Vagina (tissue), 2 donors: ENCODE results near the gene TMIGD3. TPM values are rescaled to one million over a fixed set of nuclear protein-coding genes. Genes with fewer than 3 reads are reported as not detected.

Experiments used
- DNase-seq, 2 donors: peaks; one replicate each; pipeline ENCODE4 v3.0.0-alpha.2; 2017; ENCODE audit errors: extremely low spot score in 2 of 2
- H3K27ac ChIP-seq: fragments of 200-600 bp; sonication (generic); one replicate; pipeline ENCODE4 v1.5.1; 2019
- H3K27me3 ChIP-seq: fragments of 200-600 bp; sonication (generic); one replicate; pipeline ENCODE4 v1.5.1; 2019
- H3K36me3 ChIP-seq, 2 donors: fragments of 200-600 bp; sonication (generic); one replicate each; pipeline ENCODE4 v1.5.1; 2017 to 2019
- H3K4me1 ChIP-seq: fragments of 200-600 bp; sonication (generic); one replicate; pipeline ENCODE4 v1.5.1; 2019
- H3K4me3 ChIP-seq, 2 donors: fragments of 200-600 bp; sonication (generic); 1 replicate in 1 of 2; 2 replicates in 1 of 2; pipeline ENCODE4 v1.5.1; 2016 to 2019
- H3K9me3 ChIP-seq: fragments of 200-600 bp; sonication (generic); one replicate; pipeline ENCODE4 v1.5.1; 2019
- CTCF ChIP-seq, 3 experiments: fragments of 450-650 bp in 2 of 3; fragments of 200-600 bp in 1 of 3; sonication (generic) in 1 of 3; IDR thresholded peaks; one replicate each; pipeline ENCODE4 v1.5.1; 2017 to 2019; ENCODE audit warnings: antibody characterized with exemption in 3 of 3, mild to moderate bottlenecking in 2 of 3, moderate library complexity in 2 of 3
- POLR2A ChIP-seq, 2 donors: fragments of 450-650 bp; IDR thresholded peaks; one replicate each; pipeline ENCODE4 v1.6.1; 2017; ENCODE audit warnings: antibody characterized with exemption in 2 of 2, mild to moderate bottlenecking in 2 of 2, moderate library complexity in 2 of 2
- POLR2AphosphoS5 ChIP-seq, 2 donors: sonication (generic); formaldehyde crosslinking; IDR thresholded peaks; one replicate each; pipeline ENCODE4 v1.9.0; 2017; ENCODE audit warnings: antibody characterized with exemption in 2 of 2, mild to moderate bottlenecking in 2 of 2, low read depth in 1 of 2; ENCODE audit not compliant: insufficient read depth in 1 of 2
- intact Hi-C: fragments of 100-400 bp; cut with DNase I; formaldehyde crosslinking; loops from one replicate; pipeline ENCODE4 v1.15.1; 2023
- total RNA-seq: library from RNA; depleted of rRNA; stranded (reverse); fragments of >200 nt; gene quantifications from one replicate; pipeline ENCODE4 v1.2.3, GENCODE V29; 2016

Gene TMIGD3
- total RNA-seq, 1 donor from 2014 or later: 2.9 TPM

- no peaks in the 10 kb centered on the region for H3K27me3 ChIP-seq
- TF ChIP-seq POLR2AphosphoS5 (IDR thresholded peaks at IDR 0.05; ENCODE audit: insufficient read depth in 1 of 2, low read depth in 1 of 2): no peak
- no peak for TF ChIP-seq POLR2A (IDR thresholded peaks at IDR 0.05)
- no peak for TF ChIP-seq CTCF (IDR thresholded peaks at IDR 0.05)
- intact Hi-C loops: no loop called here
- H3K36me3 ChIP-seq: no peaks in the 10 kb centered on the region
- H3K4me1 ChIP-seq: no peaks in the 10 kb centered on the region
- DNase-seq: no peak
- no peak overlapping the region for H3K27ac ChIP-seq
- H3K9me3 ChIP-seq: no peaks in the 10 kb centered on the region
- no peak overlapping the region for H3K4me3 ChIP-seq
These were observed 17.0 kb downstream of the TMIGD3 start for GRCh38 chr1:111486431-111486830.

GRCh38 chr1:111484391-111485026 is 18.9 kb downstream of the TMIGD3 start:
- Histone ChIP-seq H3K36me3 (no peaks in the 10 kb centered on the region), H3K27me3 (no peaks in the 10 kb centered on the region), H3K4me3 (no peak overlapping the region), H3K9me3 (no peaks in the 10 kb centered on the region), H3K27ac (no peak overlapping the region), H3K4me1 (no peaks in the 10 kb centered on the region)
- no peak for DNase-seq
- intact Hi-C loops: loop anchor here (5.0 kb wide), 1 partner anchor 283 kb away; no protein-coding TSS in a partner anchor
- TF ChIP-seq CTCF (IDR thresholded peaks at IDR 0.05): no peak
- no peak for TF ChIP-seq POLR2AphosphoS5 (IDR thresholded peaks at IDR 0.05; ENCODE audit: insufficient read depth in 1 of 2, low read depth in 1 of 2)
- TF ChIP-seq POLR2A (IDR thresholded peaks at IDR 0.05): no peak

- H3K36me3 ChIP-seq: no peaks in the 10 kb centered on the region
- no peaks in the 10 kb centered on the region for H3K4me1 ChIP-seq
- intact Hi-C loops: loop anchor here (5.0 kb wide), 1 partner anchor 283 kb away; no protein-coding TSS in a partner anchor
- H3K4me3 ChIP-seq: no peak overlapping the region
- no peaks in the 10 kb centered on the region for H3K27me3 ChIP-seq
- H3K9me3 ChIP-seq: no peaks in the 10 kb centered on the region
- TF ChIP-seq POLR2A (IDR thresholded peaks at IDR 0.05) (no peak), CTCF (IDR thresholded peaks at IDR 0.05) (no peak), POLR2AphosphoS5 (IDR thresholded peaks at IDR 0.05; ENCODE audit: insufficient read depth in 1 of 2, low read depth in 1 of 2) (no peak)
- no peak for DNase-seq
- no peak overlapping the region for H3K27ac ChIP-seq
These were observed 19.6 kb downstream of the TMIGD3 start for GRCh38 chr1:111483876-111484275.

GRCh38 chr1:111483166-111483565 is 20.3 kb downstream of the TMIGD3 start:
- H3K9me3 ChIP-seq: no peaks in the 10 kb centered on the region
- intact Hi-C loops: loop anchor here (5.0 kb wide), 1 partner anchor 284 kb away; no protein-coding TSS in a partner anchor
- no peaks in the 10 kb centered on the region for H3K27me3 ChIP-seq
- no peak overlapping the region for H3K27ac ChIP-seq
- TF ChIP-seq CTCF (IDR thresholded peaks at IDR 0.05) (no peak), POLR2AphosphoS5 (IDR thresholded peaks at IDR 0.05; ENCODE audit: insufficient read depth in 1 of 2, low read depth in 1 of 2) (no peak), POLR2A (IDR thresholded peaks at IDR 0.05) (no peak)
- H3K4me3 ChIP-seq: no peak overlapping the region
- H3K36me3 ChIP-seq: no peaks in the 10 kb centered on the region
- H3K4me1 ChIP-seq: no peaks in the 10 kb centered on the region
- no peak for DNase-seq
